Endothelial cell of umbilical vein (primary cell): ENCODE measurements around the gene NOLC1.

Experiments
- JUN ChIP-seq: IDR thresholded peaks from 2 replicates; pipeline ENCODE4 v1.6.1; 2011; ENCODE audit warnings: borderline replicate concordance, low read depth; ENCODE audit not compliant: insufficient read length, insufficient read depth
- POLR2AphosphoS5 ChIP-seq: IDR thresholded peaks from 2 replicates; pipeline ENCODE4 v1.6.1; 2012; ENCODE audit warnings: low read depth, mild to moderate bottlenecking, control low read depth, low read length, moderate library complexity; ENCODE audit not compliant: insufficient read depth

- no peak for TF ChIP-seq POLR2AphosphoS5
- no peak for TF ChIP-seq JUN
Measured at GRCh38 chr10:102154466-102155116, 2.4 kb downstream of the NOLC1 start.
